Measurements from ENCODE around the gene GPR21.

The GPR21 gene

DNA sequence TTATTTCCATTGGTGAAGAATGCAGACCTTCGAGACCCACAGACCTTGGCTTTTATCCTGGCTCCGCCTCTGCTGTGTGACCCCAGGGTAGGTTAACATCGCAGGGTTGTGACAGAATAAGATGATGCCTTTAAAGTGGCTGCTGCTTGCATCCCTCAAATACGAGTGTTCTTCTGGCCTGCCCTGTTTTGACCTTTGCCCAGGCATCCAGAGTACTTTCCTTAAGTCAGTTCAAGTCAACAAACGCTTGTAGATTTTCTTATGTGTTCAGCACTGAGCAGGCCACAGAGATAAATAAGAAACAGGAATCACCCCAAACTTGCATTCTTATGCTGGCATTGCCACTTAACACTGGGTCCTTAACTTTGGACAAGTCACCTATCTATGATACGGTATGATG lies 50.2 kb downstream of the GPR21 start:
- no peak overlapping the region for H3K4me3 ChIP-seq (ENCODE audit: low read depth, low read length)
- TF ChIP-seq, protein P1, sequence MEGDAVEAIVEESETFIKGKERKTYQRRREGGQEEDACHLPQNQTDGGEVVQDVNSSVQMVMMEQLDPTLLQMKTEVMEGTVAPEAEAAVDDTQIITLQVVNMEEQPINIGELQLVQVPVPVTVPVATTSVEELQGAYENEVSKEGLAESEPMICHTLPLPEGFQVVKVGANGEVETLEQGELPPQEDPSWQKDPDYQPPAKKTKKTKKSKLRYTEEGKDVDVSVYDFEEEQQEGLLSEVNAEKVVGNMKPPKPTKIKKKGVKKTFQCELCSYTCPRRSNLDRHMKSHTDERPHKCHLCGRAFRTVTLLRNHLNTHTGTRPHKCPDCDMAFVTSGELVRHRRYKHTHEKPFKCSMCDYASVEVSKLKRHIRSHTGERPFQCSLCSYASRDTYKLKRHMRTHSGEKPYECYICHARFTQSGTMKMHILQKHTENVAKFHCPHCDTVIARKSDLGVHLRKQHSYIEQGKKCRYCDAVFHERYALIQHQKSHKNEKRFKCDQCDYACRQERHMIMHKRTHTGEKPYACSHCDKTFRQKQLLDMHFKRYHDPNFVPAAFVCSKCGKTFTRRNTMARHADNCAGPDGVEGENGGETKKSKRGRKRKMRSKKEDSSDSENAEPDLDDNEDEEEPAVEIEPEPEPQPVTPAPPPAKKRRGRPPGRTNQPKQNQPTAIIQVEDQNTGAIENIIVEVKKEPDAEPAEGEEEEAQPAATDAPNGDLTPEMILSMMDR (IDR thresholded peaks at IDR 0.05; ENCODE audit: low read depth, low read length, missing control alignments): no peak
- no peak for DNase-seq (ENCODE audit: low read depth)

DNA sequence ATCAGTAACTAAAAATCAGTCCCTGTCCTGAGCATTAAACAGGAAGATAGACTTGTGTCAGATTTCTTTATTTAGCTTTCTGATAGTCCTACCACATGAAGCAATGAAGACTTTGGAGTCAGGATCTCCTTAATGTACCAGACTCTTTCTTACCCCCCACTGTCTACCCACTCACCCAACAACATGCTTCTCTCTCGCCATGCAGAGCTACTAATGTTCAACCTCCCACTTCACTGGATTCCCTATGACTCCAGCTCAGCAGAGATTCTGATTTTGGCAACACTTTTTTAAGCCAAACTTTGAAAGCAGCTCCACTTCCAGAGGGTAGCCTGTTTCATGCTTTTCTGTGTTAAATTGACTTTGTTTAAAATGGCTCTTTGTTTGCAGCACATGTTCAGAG lies 50.8 kb downstream of the GPR21 start:
- DNase-seq (ENCODE audit: low read depth): no peak
- no peak overlapping the region for H3K4me3 ChIP-seq (ENCODE audit: low read depth, low read length)
- TF ChIP-seq, protein P1 (IDR thresholded peaks at IDR 0.05; ENCODE audit: low read depth, low read length, missing control alignments): no peak

Data from GM12864 (cell line).